ENCODE results near the gene ZNF189. TPM values are rescaled to one million over a fixed set of nuclear protein-coding genes. Genes with fewer than 3 reads are reported as not detected.

ZNF189 gene
- total RNA-seq, 1 donor from 2014 or later, result 26.2 TPM

GRCh38 chr9:101445353-101446029 lies 46.8 kb downstream of the ZNF189 start:
- DNase-seq (ENCODE audit: extremely low spot score, unreplicated experiment), result no peak
- TF ChIP-seq CTCF (conservative IDR thresholded peaks at IDR 0.05), result no peak
- no peaks in the 10 kb centered on the region for H3K4me1 Mint-ChIP-seq (ENCODE audit: unreplicated experiment)
- H3K27ac Mint-ChIP-seq, result peak overlapping the region; percentile 35
- H3K36me3 Mint-ChIP-seq, result no peaks in the 10 kb centered on the region
- H3K9me3 Mint-ChIP-seq, result no peaks in the 10 kb centered on the region
- H3K27me3 Mint-ChIP-seq, result peaks cover 17% of the 10 kb centered on the region
- no peak overlapping the region for H3K4me3 Mint-ChIP-seq

- Mint-ChIP-seq H3K36me3 (no peaks in the 10 kb centered on the region), H3K27me3 (peaks cover 17% of the 10 kb centered on the region), H3K27ac (no peak overlapping the region), H3K9me3 (no peaks in the 10 kb centered on the region), H3K4me3 (no peak overlapping the region), H3K4me1 (ENCODE audit: unreplicated experiment) (no peaks in the 10 kb centered on the region)
- no peak for TF ChIP-seq CTCF (conservative IDR thresholded peaks at IDR 0.05)
- no peak for DNase-seq (ENCODE audit: extremely low spot score, unreplicated experiment)
Observed at GRCh38 chr9:101446732-101447131, 48.1 kb downstream of the ZNF189 start.

- Mint-ChIP-seq H3K4me1 (ENCODE audit: unreplicated experiment) (no peaks in the 10 kb centered on the region), H3K27ac (no peak overlapping the region), H3K27me3 (peaks cover 13% of the 10 kb centered on the region), H3K36me3 (no peaks in the 10 kb centered on the region), H3K9me3 (peaks cover 4% of the 10 kb centered on the region), H3K4me3 (peak overlapping the region; percentile 86)
- TF ChIP-seq CTCF (conservative IDR thresholded peaks at IDR 0.05), result no peak
- DNase-seq (ENCODE audit: extremely low spot score, unreplicated experiment), result no peak
Observed at GRCh38 chr9:101448680-101449070, 50.0 kb downstream of the ZNF189 start.

GRCh38 chr9:101449071-101449721 lies 50.5 kb downstream of the ZNF189 start:
- Mint-ChIP-seq H3K9me3 (peaks cover 4% of the 10 kb centered on the region), H3K4me3 (peak overlapping the region; percentile 86), H3K27me3 (peaks cover 13% of the 10 kb centered on the region), H3K36me3 (no peaks in the 10 kb centered on the region), H3K27ac (peak overlapping the region; percentile 2), H3K4me1 (ENCODE audit: unreplicated experiment) (no peaks in the 10 kb centered on the region)
- DNase-seq (ENCODE audit: extremely low spot score, unreplicated experiment), result peak; percentile 81
- peak; percentile 77 for TF ChIP-seq CTCF (conservative IDR thresholded peaks at IDR 0.05)

GRCh38 chr9:101450931-101451330 lies 52.3 kb downstream of the ZNF189 start:
- Mint-ChIP-seq H3K4me3 (no peak overlapping the region), H3K27me3 (peaks cover 6% of the 10 kb centered on the region), H3K36me3 (no peaks in the 10 kb centered on the region), H3K4me1 (ENCODE audit: unreplicated experiment) (no peaks in the 10 kb centered on the region), H3K27ac (no peak overlapping the region), H3K9me3 (peaks cover 4% of the 10 kb centered on the region)
- TF ChIP-seq CTCF (conservative IDR thresholded peaks at IDR 0.05), result no peak
- DNase-seq (ENCODE audit: extremely low spot score, unreplicated experiment), result no peak

Data from type B pancreatic cell (in vitro differentiated cells).